PC-9 (cell line): ENCODE measurements around the gene KIF21B. TPM values are rescaled to one million over a fixed set of nuclear protein-coding genes. Genes with fewer than 3 reads are reported as not detected.

Experiments
- BruUV-seq: library from RNA; stranded (reverse); fragments of 400-500 nt; replicated peaks from 2 replicates; lab custom pipeline; 2021; lab: Mats Ljungman, UMichigan
- CTCF ChIA-PET: fragments of 300-600 bp; sonication (Branson Sonifier 250); formaldehyde crosslinking; loops from one replicate; lab custom pipeline; 2022; ENCODE audit warnings: antibody characterized with exemption; lab: Charles Lee
- POLR2A ChIA-PET: fragments of 300-600 bp; sonication (Branson Sonifier 250); formaldehyde crosslinking; loops from one replicate; lab custom pipeline; 2022; ENCODE audit warnings: antibody characterized with exemption; ENCODE audit not compliant: unreplicated experiment; lab: Charles Lee
- DNase-seq, 2 experiments: peaks; one replicate each; pipeline versions ENCODE4 v3.0.0 to v3.0.0-alpha.2; 2015 to 2022; ENCODE audit warnings: mixed read lengths in 1 of 2
- H2AFZ ChIP-seq: fragments of 200-600 bp; sonication (generic); 2 replicates; pipeline ENCODE4 v1.8.1; 2017; ENCODE audit warnings: antibody characterized with exemption
- H3F3A ChIP-seq: fragments of 200-600 bp; sonication (generic); 2 replicates; pipeline ENCODE4 v1.8.1; 2017; ENCODE audit warnings: antibody characterized with exemption, mild to moderate bottlenecking, low read depth; ENCODE audit not compliant: insufficient read depth
- H3K27ac ChIP-seq: fragments of 200-600 bp; sonication (generic); 2 replicates; pipeline ENCODE4 v1.6.1; 2016; ENCODE audit warnings: mixed run types
- H3K27me3 ChIP-seq: fragments of 200-600 bp; sonication (generic); 2 replicates; pipeline ENCODE4 v1.6.1; 2016; ENCODE audit warnings: low read depth, mixed run types; ENCODE audit not compliant: insufficient read depth
- H3K36me3 ChIP-seq: fragments of 200-600 bp; sonication (generic); 2 replicates; pipeline ENCODE4 v1.6.1; 2016; ENCODE audit warnings: low read depth, mixed run types
- H3K4me1 ChIP-seq: fragments of 200-600 bp; sonication (generic); replicated peaks from 2 replicates; pipeline ENCODE4 v1.6.1; 2016; ENCODE audit warnings: mixed run types; ENCODE audit not compliant: insufficient read depth
- H3K4me2 ChIP-seq: fragments of 200-600 bp; sonication (generic); 2 replicates; pipeline ENCODE4 v1.6.1; 2017; ENCODE audit warnings: mixed run types
- H3K4me3 ChIP-seq: fragments of 200-600 bp; sonication (generic); 2 replicates; pipeline ENCODE4 v1.6.1; 2016; ENCODE audit warnings: mixed run types
- H3K79me2 ChIP-seq: fragments of 200-600 bp; sonication (generic); 2 replicates; pipeline ENCODE4 v1.6.1; 2017; ENCODE audit warnings: low read depth, mixed run types
- H3K9me2 ChIP-seq: fragments of 200-600 bp; sonication (generic); 2 replicates; pipeline ENCODE4 v1.8.1; 2017; ENCODE audit warnings: mild to moderate bottlenecking; ENCODE audit not compliant: insufficient read depth
- H3K9me3 ChIP-seq: fragments of 200-600 bp; sonication (generic); 2 replicates; pipeline ENCODE4 v1.8.1; 2016; ENCODE audit warnings: low read depth; ENCODE audit not compliant: insufficient read depth
- H4K20me1 ChIP-seq: fragments of 200-600 bp; sonication (generic); 2 replicates; pipeline ENCODE4 v1.8.1; 2017; ENCODE audit not compliant: insufficient read depth
- EZH2 ChIP-seq: fragments of 200-600 bp; sonication (generic); IDR thresholded peaks from 2 replicates; pipeline ENCODE4 v1.8.0; 2017; ENCODE audit warnings: antibody characterized with exemption, low read depth
- intact Hi-C: fragments of 100-400 bp; cut with micrococcal nuclease; formaldehyde crosslinking; loops from one replicate; pipeline ENCODE4 v1.10.0; 2022; ENCODE audit not compliant: unreplicated experiment
- total RNA-seq: library from RNA; stranded (reverse); gene quantifications from 2 replicates; pipeline ENCODE4 v1.2.3, GENCODE V29; 2021
- TF ChIP-seq, protein P1 (sequence below): fragments of 200-600 bp; sonication (generic); conservative IDR thresholded peaks from 2 replicates; pipeline ENCODE4 v1.6.1; 2017; ENCODE audit warnings: mixed run types, antibody characterized with exemption, mild to moderate bottlenecking, moderate library complexity

The KIF21B gene
- total RNA-seq, 1 experiment from 2014 or later = 3.7 TPM

DNA sequence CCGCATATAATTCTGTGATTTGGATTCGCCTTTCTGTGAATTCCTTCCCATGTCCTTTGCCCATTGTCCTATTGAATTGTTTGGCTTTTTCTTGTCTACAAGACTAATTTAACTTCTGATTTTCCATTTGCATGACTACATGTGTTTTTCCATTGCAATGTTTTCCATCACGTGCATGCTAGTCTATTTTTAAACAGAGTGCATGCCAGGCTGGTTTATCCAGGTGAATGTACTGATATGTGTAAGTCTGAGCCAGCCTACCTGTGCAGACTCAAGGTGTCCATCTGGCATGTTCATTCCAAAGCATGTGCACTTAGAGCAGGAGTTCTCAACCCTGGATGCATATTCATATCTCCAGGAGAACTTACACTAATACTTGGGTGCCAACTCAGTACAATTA, 69.1 kb downstream of the KIF21B start:
- H3K4me1 ChIP-seq = no peaks in the 10 kb centered on the region
- ChIA-PET POLR2A (interaction anchor here (0.6 kb wide), 1 partner anchor 94 kb away, joined by 4 read pairs; no protein-coding TSS in a partner anchor), CTCF (no interaction called here)
- DNase-seq = no peak
- H3K36me3 ChIP-seq = no peaks in the 10 kb centered on the region
- H4K20me1 ChIP-seq = no peaks in the 10 kb centered on the region
- no peaks in the 10 kb centered on the region for H3K9me2 ChIP-seq
- no peaks in the 10 kb centered on the region for H3F3A ChIP-seq
- no TSS peak for BruUV-seq
- H3K4me3 ChIP-seq = no peak overlapping the region
- intact Hi-C loops = no loop called here
- no peak overlapping the region for H3K4me2 ChIP-seq
- H2AFZ ChIP-seq = no peak overlapping the region
- no peaks in the 10 kb centered on the region for H3K79me2 ChIP-seq
- TF ChIP-seq EZH2 = no peak
- TF ChIP-seq, protein P1, sequence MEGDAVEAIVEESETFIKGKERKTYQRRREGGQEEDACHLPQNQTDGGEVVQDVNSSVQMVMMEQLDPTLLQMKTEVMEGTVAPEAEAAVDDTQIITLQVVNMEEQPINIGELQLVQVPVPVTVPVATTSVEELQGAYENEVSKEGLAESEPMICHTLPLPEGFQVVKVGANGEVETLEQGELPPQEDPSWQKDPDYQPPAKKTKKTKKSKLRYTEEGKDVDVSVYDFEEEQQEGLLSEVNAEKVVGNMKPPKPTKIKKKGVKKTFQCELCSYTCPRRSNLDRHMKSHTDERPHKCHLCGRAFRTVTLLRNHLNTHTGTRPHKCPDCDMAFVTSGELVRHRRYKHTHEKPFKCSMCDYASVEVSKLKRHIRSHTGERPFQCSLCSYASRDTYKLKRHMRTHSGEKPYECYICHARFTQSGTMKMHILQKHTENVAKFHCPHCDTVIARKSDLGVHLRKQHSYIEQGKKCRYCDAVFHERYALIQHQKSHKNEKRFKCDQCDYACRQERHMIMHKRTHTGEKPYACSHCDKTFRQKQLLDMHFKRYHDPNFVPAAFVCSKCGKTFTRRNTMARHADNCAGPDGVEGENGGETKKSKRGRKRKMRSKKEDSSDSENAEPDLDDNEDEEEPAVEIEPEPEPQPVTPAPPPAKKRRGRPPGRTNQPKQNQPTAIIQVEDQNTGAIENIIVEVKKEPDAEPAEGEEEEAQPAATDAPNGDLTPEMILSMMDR = no peak
- no peaks in the 10 kb centered on the region for H3K27me3 ChIP-seq
- H3K27ac ChIP-seq = no peak overlapping the region
- H3K9me3 ChIP-seq = no peaks in the 10 kb centered on the region

GRCh38 chr1:200951016-200951415, 72.5 kb downstream of the KIF21B start:
- Histone ChIP-seq H3K27ac (no peak overlapping the region), H3K4me1 (no peaks in the 10 kb centered on the region), H3K9me3 (peaks cover 12% of the 10 kb centered on the region), H3K27me3 (no peaks in the 10 kb centered on the region), H3K4me2 (no peak overlapping the region), H3K9me2 (no peaks in the 10 kb centered on the region), H3K36me3 (no peaks in the 10 kb centered on the region), H4K20me1 (no peaks in the 10 kb centered on the region), H3K79me2 (no peaks in the 10 kb centered on the region), H3K4me3 (no peak overlapping the region), H3F3A (no peaks in the 10 kb centered on the region), H2AFZ (no peak overlapping the region)
- CTCF ChIA-PET = interaction anchor here (0.6 kb wide), 2 partner anchors 202 to 410 kb away, joined by 3 to 4 read pairs; no protein-coding TSS in a partner anchor
- DNase-seq = no peak
- TF ChIP-seq EZH2 = no peak
- TF ChIP-seq, protein P1 = no peak
- intact Hi-C loops = no loop called here
- no TSS peak for BruUV-seq
- POLR2A ChIA-PET = no interaction called here

DNA sequence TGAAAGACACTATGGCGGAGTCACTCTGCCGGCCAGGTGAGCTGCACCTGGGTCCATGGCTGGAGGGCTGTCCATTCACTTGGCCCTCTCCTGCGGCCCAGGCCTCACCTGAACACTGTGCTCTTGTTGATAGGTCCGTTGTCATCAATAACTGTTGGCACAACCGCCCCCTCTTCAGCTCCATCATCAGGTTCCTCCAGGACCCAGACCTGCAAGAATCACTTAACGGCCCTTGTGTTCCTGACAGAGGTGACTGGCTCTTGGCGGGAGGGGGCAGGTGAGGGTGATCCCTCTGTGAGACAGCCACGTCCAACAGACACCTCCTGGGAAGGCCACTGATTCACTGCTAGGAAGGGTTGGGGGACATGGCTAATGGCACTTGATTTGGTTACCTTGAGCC, 73.9 kb downstream of the KIF21B start:
- TF ChIP-seq EZH2 = no peak
- TF ChIP-seq, protein P1 = no peak
- H3K4me1 ChIP-seq = no peaks in the 10 kb centered on the region
- intact Hi-C loops = no loop called here
- no peak overlapping the region for H3K27ac ChIP-seq
- no peaks in the 10 kb centered on the region for H3K27me3 ChIP-seq
- no peak overlapping the region for H3K4me3 ChIP-seq
- no peaks in the 10 kb centered on the region for H3K79me2 ChIP-seq
- no peaks in the 10 kb centered on the region for H3F3A ChIP-seq
- CTCF ChIA-PET = no interaction called here
- no peaks in the 10 kb centered on the region for H3K9me2 ChIP-seq
- H2AFZ ChIP-seq = no peak overlapping the region
- BruUV-seq = no TSS peak
- no peaks in the 10 kb centered on the region for H4K20me1 ChIP-seq
- H3K36me3 ChIP-seq = no peaks in the 10 kb centered on the region
- no peak overlapping the region for H3K4me2 ChIP-seq
- peaks cover 12% of the 10 kb centered on the region for H3K9me3 ChIP-seq
- POLR2A ChIA-PET = no interaction called here
- no peak for DNase-seq
